Measurements from ENCODE around the gene IFI44.

IFI44 gene

DNA sequence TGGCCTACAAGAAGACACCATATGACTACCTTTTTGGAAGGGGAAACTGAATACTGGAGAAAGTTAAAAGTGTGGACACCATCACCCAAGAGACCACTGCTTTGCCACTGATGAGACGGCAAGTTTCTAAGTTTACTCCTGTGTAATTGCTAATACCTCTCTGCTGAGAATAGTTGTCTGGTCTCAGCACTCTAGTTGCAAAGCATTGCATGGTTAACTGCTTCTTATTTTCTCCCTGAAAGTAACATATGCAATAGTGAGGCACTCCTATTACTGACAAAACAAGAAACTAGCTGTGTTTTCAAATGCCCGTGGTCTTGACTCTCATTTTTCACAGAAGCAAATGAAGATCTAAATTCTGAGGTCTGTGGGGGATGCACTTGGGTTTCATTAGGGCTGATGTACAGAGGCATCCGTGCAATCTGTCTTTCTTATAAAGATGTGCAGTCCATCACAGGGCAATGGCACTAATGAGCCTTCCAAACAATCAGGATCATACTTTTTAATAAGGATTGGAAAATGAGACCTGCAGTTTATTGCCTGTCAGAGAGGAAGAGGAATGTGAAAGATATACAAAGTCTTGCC lies 62.9 kb downstream of the IFI44 start:
- DNase-seq = no peak

DNA sequence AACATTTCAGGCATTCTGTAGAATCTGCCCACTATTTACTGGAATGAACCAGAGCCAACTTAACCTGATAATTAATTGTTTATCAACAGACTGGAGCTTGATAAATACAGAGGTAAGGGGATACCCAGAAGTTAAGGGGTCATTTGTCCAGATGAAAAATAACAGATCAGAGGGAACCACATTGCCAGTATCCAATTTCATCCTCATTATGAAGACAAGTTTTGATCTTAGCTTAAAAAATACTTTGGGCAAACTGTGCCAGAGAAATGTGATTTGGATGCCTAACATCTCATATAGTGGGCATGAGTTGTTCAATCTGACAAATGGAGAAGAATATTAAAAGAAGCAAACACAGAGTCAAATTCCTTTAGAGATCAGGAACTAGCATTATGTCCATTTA lies 63.7 kb downstream of the IFI44 start:
- no peak for DNase-seq

Data from NCI-H526 treated with DMSO at 0.1 percent for 48 hours (cell line).